HepG2 (cell line): ENCODE data around the gene SRCAP. TPM values are rescaled to one million over a fixed set of nuclear protein-coding genes. Genes with fewer than 3 reads are reported as not detected.

Source experiments
- AHR ChIP-seq: IDR thresholded peaks from 2 replicates; pipeline ENCODE4 v1.6.1; 2018; ENCODE audit warnings: missing genetic modification reagents, missing compliant biosample characterization
- DMTF1 ChIP-seq: sonication (generic); formaldehyde crosslinking; IDR thresholded peaks from 2 replicates; pipeline ENCODE4 v1.4.0; 2020; ENCODE audit warnings: mild to moderate bottlenecking, missing genetic modification reagents
- GMEB2 ChIP-seq: IDR thresholded peaks from 2 replicates; pipeline ENCODE4 v1.6.1; 2016; ENCODE audit warnings: missing biosample characterization, missing genetic modification reagents, low read depth
- NONO ChIP-seq, 2 experiments: fragments of 450-650 bp in 1 of 2; sonication (generic) in 1 of 2; formaldehyde crosslinking in 1 of 2; IDR thresholded peaks in 1 of 2; conservative IDR thresholded peaks in 1 of 2; 2 replicates each; pipeline versions ENCODE4 v1.6.1 to v1.8.0; 2017 to 2022; ENCODE audit warnings: mild to moderate bottlenecking in 1 of 2, missing genetic modification reagents in 1 of 2, moderate library complexity in 1 of 2
- NR3C1 ChIP-seq: sonication (generic); formaldehyde crosslinking; IDR thresholded peaks from 2 replicates; pipeline ENCODE4 v1.4.0; 2020; ENCODE audit warnings: missing genetic modification reagents
- PRDM10 ChIP-seq: sonication (generic); formaldehyde crosslinking; IDR thresholded peaks from 2 replicates; pipeline ENCODE4 v1.4.0; 2020; ENCODE audit warnings: low read depth, missing genetic modification reagents
- REL ChIP-seq: sonication (generic); formaldehyde crosslinking; conservative IDR thresholded peaks from 2 replicates; pipeline ENCODE4 v1.8.0; 2022; ENCODE audit warnings: mild to moderate bottlenecking, missing genetic modification reagents, moderate library complexity
- TMF1 ChIP-seq: sonication (generic); formaldehyde crosslinking; IDR thresholded peaks from 2 replicates; pipeline ENCODE4 v1.8.1; 2022; ENCODE audit warnings: low read depth, missing genetic modification reagents
- ZFP37 ChIP-seq: sonication (generic); formaldehyde crosslinking; IDR thresholded peaks from 2 replicates; pipeline ENCODE4 v1.4.0; 2020; ENCODE audit warnings: missing genetic modification reagents, borderline replicate concordance
- ZNF510 ChIP-seq: sonication (generic); formaldehyde crosslinking; IDR thresholded peaks from 2 replicates; pipeline ENCODE4 v1.4.0; 2020; ENCODE audit warnings: low read depth, mild to moderate bottlenecking, missing genetic modification reagents
- ZSCAN30 ChIP-seq: sonication (generic); formaldehyde crosslinking; IDR thresholded peaks from 2 replicates; pipeline ENCODE4 v1.5.0; 2020; ENCODE audit warnings: mild to moderate bottlenecking, missing genetic modification reagents
- polyA plus RNA-seq, 8 experiments: library from polyadenylated mRNA; depleted of rRNA in 3 of 8; stranded (reverse) in 7 of 8; unstranded in 1 of 8; fragments of >200 nt; fragmentation: Illumina TruSeq in 4 of 8; extraction: Trizol in 4 of 8; gene quantifications; 2 replicates each; pipeline versions ENCODE4 v1.2.1 to v1.2.3, GENCODE V29; 2011 to 2016; ENCODE audit warnings: low read depth in 4 of 8, missing spikeins in 1 of 8, mixed read lengths in 1 of 8; ENCODE audit not compliant: insufficient read depth in 1 of 8
- total RNA-seq, 5 experiments: library from RNA; depleted of rRNA; stranded (reverse); fragments of >200 nt; fragmentation: Illumina TruSeq; extraction: Trizol; gene quantifications; 2 replicates each; pipeline ENCODE4 v1.2.3, GENCODE V29; 2016; ENCODE audit warnings: low read depth in 1 of 5
- TF ChIP-seq, protein P1 (sequence below): IDR thresholded peaks from 2 replicates; pipeline ENCODE4 v1.6.1; 2016; ENCODE audit warnings: control low read depth
- TF ChIP-seq, protein P2 (sequence below): sonication (generic); formaldehyde crosslinking; IDR thresholded peaks from 2 replicates; pipeline ENCODE4 v1.8.0; 2022; ENCODE audit warnings: missing genetic modification reagents, mild to moderate bottlenecking, moderate library complexity, borderline replicate concordance
- TF ChIP-seq, protein P3 (sequence below): sonication (generic); formaldehyde crosslinking; IDR thresholded peaks from 2 replicates; pipeline ENCODE4 v1.8.1; 2023; ENCODE audit warnings: mild to moderate bottlenecking, missing genetic modification reagents

SRCAP gene
- total and polyA plus RNA-seq, 2 of the 13 experiments (the other 11 are each of a cell fraction or from before 2014, with no cell fraction given) = 4.9 to 9.0 TPM

- TF ChIP-seq, protein P1, sequence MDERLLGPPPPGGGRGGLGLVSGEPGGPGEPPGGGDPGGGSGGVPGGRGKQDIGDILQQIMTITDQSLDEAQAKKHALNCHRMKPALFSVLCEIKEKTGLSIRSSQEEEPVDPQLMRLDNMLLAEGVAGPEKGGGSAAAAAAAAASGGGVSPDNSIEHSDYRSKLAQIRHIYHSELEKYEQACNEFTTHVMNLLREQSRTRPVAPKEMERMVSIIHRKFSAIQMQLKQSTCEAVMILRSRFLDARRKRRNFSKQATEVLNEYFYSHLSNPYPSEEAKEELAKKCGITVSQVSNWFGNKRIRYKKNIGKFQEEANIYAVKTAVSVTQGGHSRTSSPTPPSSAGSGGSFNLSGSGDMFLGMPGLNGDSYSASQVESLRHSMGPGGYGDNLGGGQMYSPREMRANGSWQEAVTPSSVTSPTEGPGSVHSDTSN = no peak
- TF ChIP-seq NONO (IDR thresholded peaks at IDR 0.05) = no peak
- peak; percentile 99 for TF ChIP-seq NONO (CRISPR knock-in tag; conservative IDR thresholded peaks at IDR 0.05)
- no peak for TF ChIP-seq GMEB2 (CRISPR knock-in tag)
- TF ChIP-seq, protein P2, sequence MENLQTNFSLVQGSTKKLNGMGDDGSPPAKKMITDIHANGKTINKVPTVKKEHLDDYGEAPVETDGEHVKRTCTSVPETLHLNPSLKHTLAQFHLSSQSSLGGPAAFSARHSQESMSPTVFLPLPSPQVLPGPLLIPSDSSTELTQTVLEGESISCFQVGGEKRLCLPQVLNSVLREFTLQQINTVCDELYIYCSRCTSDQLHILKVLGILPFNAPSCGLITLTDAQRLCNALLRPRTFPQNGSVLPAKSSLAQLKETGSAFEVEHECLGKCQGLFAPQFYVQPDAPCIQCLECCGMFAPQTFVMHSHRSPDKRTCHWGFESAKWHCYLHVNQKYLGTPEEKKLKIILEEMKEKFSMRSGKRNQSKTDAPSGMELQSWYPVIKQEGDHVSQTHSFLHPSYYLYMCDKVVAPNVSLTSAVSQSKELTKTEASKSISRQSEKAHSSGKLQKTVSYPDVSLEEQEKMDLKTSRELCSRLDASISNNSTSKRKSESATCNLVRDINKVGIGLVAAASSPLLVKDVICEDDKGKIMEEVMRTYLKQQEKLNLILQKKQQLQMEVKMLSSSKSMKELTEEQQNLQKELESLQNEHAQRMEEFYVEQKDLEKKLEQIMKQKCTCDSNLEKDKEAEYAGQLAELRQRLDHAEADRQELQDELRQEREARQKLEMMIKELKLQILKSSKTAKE = peak; percentile 63
- peak; percentile 93; the same call in 1 of the 2 replicates for TF ChIP-seq REL (CRISPR knock-in tag)
- TF ChIP-seq ZNF510 (CRISPR knock-in tag) = no peak
- no peak for TF ChIP-seq ZSCAN30 (CRISPR knock-in tag)
- TF ChIP-seq ZFP37 = peak; percentile 90
- peak; percentile 75; the same call in 1 of the 2 replicates for TF ChIP-seq PRDM10 (CRISPR knock-in tag)
- no peak for TF ChIP-seq NR3C1 (CRISPR knock-in tag)
- peak; percentile 93 for TF ChIP-seq AHR (CRISPR knock-in tag)
- TF ChIP-seq DMTF1 (CRISPR knock-in tag) = 0 out of 2 replicates have a peak, but pooled peaks have one; percentile 57
- TF ChIP-seq, protein P3, sequence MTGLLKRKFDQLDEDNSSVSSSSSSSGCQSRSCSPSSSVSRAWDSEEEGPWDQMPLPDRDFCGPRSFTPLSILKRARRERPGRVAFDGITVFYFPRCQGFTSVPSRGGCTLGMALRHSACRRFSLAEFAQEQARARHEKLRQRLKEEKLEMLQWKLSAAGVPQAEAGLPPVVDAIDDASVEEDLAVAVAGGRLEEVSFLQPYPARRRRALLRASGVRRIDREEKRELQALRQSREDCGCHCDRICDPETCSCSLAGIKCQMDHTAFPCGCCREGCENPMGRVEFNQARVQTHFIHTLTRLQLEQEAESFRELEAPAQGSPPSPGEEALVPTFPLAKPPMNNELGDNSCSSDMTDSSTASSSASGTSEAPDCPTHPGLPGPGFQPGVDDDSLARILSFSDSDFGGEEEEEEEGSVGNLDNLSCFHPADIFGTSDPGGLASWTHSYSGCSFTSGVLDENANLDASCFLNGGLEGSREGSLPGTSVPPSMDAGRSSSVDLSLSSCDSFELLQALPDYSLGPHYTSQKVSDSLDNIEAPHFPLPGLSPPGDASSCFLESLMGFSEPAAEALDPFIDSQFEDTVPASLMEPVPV = peak; percentile 66
- peak; percentile 17; the same call in 1 of the 2 replicates for TF ChIP-seq TMF1
Observed at GRCh38 chr16:30698139-30698815, 694 bp upstream of the SRCAP start (continued).
